Lung (tissue), 12 donors: ENCODE measurements around the gene HTR3A. TPM values are rescaled to one million over a fixed set of nuclear protein-coding genes. Genes with fewer than 3 reads are reported as not detected.

Source experiments
- ATAC-seq: fragments of 200-7000 bp; cut with Tn5 transposase; one replicate; pipeline ENCODE4 v1.9.1; 2020; ENCODE audit warnings: moderate number of reproducible peaks; ENCODE audit not compliant: insufficient read depth, low FRiP score
- DNase-seq, 3 donors: peaks; one replicate each; pipeline ENCODE4 v3.0.0-alpha.2; 2013 to 2017
- H3K27ac ChIP-seq, 2 donors: one replicate each; pipeline ENCODE4 v1.5.1; 2013; ENCODE audit warnings: mild to moderate bottlenecking in 2 of 2, moderate library complexity in 2 of 2, control low read depth in 1 of 2, inconsistent platforms in 1 of 2, low read depth in 1 of 2, low read length in 1 of 2
- H3K27me3 ChIP-seq, 3 donors: one replicate each; pipeline ENCODE4 v1.5.1; 2013; ENCODE audit warnings: low read length in 2 of 3; ENCODE audit not compliant: control insufficient read depth in 3 of 3, insufficient read depth in 3 of 3
- H3K36me3 ChIP-seq, 4 donors: one replicate each; pipeline ENCODE4 v1.5.1; 2013; ENCODE audit warnings: low read length in 4 of 4, mild to moderate bottlenecking in 1 of 4, moderate library complexity in 1 of 4; ENCODE audit not compliant: control insufficient read depth in 4 of 4, insufficient read depth in 4 of 4
- H3K4me1 ChIP-seq, 5 donors: one replicate each; pipeline ENCODE4 v1.5.1; 2013; ENCODE audit warnings: low read length in 5 of 5, mild to moderate bottlenecking in 2 of 5, moderate library complexity in 1 of 5; ENCODE audit not compliant: control insufficient read depth in 5 of 5, insufficient read depth in 5 of 5
- H3K4me3 ChIP-seq: one replicate; pipeline ENCODE4 v1.5.1; 2013; ENCODE audit warnings: mild to moderate bottlenecking, control low read depth, moderate library complexity
- H3K9ac ChIP-seq, 2 donors: one replicate each; pipeline ENCODE4 v1.5.1; 2013; ENCODE audit warnings: low read length in 2 of 2, control low read depth in 1 of 2; ENCODE audit not compliant: insufficient read depth in 1 of 2
- H3K9me3 ChIP-seq, 4 donors: one replicate each; pipeline ENCODE4 v1.5.1; 2013; ENCODE audit warnings: low read length in 3 of 4, mild to moderate bottlenecking in 1 of 4, moderate library complexity in 1 of 4; ENCODE audit not compliant: control insufficient read depth in 4 of 4, insufficient read depth in 3 of 4
- WGBS, 2 donors: extraction: QIAGEN DNeasy Blood & Tissue Kit; methylation state at CpG; one replicate each; pipeline ENCODE4 v1.1.7; 2013; 5-methylcytosine and 5-hydroxymethylcytosine counted together
- polyA plus RNA-seq, 2 donors: library from polyadenylated mRNA; stranded (reverse); fragments of 200-250 nt; gene quantifications; one replicate each; pipeline ENCODE4 v1.2.1, GENCODE V29; 2013
- total RNA-seq, 2 donors: library from RNA; depleted of rRNA in 1 of 2; stranded (reverse); fragments of >200 nt in 1 of 2; gene quantifications; one replicate each; pipeline ENCODE4 v1.2.1, GENCODE V29; 2014 to 2021
- TF ChIP-seq, protein P1 (sequence below): IDR thresholded peaks from 2 replicates; pipeline ENCODE4 v1.5.1; 2012; ENCODE audit warnings: mild to moderate bottlenecking; ENCODE audit errors: control extremely low read depth, extremely low read depth
- donor health status: control.
- donor health status: control.
- donor health status: Bipolar disorder and iron deficiency.
- donor health status: healthy.
- donor health status: DM: yes; HTN: yes; CAD: no.

The HTR3A gene
- total and polyA plus RNA-seq, 4 donors: 0.16 to 0.78 (median 0.43) TPM; not detected in 1

DNA sequence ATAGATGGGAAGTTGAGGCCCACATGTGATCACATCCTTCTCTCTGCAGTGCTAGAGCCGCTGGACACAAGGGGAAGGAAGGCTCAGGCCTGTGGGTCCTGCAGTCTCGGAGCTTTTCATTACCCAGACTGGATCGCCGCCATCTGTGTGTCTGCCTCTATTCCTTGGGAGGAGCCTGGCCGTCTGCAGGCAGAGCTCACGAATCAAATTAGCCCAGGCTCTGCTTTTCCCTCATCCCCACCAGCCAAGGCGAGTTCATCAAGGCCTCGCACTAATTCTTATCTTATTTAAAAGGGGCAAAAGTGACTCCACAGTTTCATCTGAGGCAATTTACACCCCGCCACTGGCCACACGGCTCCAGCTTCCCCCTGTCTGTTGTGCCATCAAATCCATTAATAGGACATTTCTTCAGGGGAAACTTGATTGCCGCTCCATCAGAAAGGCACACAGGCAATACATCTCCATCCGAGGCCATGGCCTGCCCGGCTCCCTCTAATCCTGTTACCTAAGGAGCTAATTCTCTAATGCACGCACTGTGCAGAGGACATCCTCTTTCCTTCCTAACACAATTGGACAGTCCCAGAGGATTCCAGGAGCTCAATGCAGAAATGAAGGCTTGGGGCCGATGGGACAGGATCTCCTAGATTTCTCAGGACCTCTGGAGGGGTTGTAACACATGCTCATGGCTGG lies 3.3 kb upstream of the HTR3A start:
- DNase-seq: no peak
- ATAC-seq: no peak
- H3K9me3 ChIP-seq: no peaks in the 10 kb centered on the region
- no peak overlapping the region for H3K27ac ChIP-seq
- TF ChIP-seq, protein P1, sequence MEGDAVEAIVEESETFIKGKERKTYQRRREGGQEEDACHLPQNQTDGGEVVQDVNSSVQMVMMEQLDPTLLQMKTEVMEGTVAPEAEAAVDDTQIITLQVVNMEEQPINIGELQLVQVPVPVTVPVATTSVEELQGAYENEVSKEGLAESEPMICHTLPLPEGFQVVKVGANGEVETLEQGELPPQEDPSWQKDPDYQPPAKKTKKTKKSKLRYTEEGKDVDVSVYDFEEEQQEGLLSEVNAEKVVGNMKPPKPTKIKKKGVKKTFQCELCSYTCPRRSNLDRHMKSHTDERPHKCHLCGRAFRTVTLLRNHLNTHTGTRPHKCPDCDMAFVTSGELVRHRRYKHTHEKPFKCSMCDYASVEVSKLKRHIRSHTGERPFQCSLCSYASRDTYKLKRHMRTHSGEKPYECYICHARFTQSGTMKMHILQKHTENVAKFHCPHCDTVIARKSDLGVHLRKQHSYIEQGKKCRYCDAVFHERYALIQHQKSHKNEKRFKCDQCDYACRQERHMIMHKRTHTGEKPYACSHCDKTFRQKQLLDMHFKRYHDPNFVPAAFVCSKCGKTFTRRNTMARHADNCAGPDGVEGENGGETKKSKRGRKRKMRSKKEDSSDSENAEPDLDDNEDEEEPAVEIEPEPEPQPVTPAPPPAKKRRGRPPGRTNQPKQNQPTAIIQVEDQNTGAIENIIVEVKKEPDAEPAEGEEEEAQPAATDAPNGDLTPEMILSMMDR: no peak
- H3K4me1 ChIP-seq: peaks cover 0 to 7% (median 0%) of the 10 kb centered on the region in 5 donors
- no peaks in the 10 kb centered on the region for H3K36me3 ChIP-seq
- H3K9ac ChIP-seq: no peak overlapping the region
- H3K27me3 ChIP-seq: peaks cover 0 to 5% (median 0%) of the 10 kb centered on the region in 3 donors
- H3K4me3 ChIP-seq: no peak overlapping the region
- 81 to 84% methylated on average over 15 of the region's 15 CpGs for WGBS, 2 donors

DNA sequence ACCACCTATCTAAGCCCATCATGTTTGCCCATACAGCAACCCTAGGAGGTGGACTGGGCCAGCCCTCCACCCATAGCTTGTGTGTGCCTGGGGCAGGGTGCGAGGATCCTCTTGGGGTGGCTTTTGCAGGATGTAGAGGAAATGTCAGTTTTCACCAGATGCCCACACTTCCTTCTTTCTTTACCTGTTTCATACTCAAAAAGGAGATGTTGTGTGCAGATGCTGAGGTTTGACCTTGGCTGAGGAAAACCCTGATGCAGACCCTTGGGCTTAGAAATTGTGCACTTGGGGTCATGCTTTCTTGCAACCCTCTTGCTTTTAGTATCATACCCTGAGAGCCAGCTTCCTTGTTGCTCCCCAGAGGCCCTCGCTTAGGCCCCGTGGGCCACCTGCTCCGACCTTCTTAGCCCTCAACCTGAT lies 2.2 kb downstream of the HTR3A start:
- ATAC-seq (no peak), DNase-seq (no peak)
- Histone ChIP-seq H3K9me3 (peaks cover 0 to 2% (median 0%) of the 10 kb centered on the region in 4 donors), H3K27ac (no peak overlapping the region), H3K4me1 (peaks cover 0 to 7% (median 0%) of the 10 kb centered on the region in 5 donors), H3K4me3 (no peak overlapping the region), H3K27me3 (peaks cover 0 to 4% (median 3%) of the 10 kb centered on the region in 3 donors), H3K9ac (no peak overlapping the region), H3K36me3 (no peaks in the 10 kb centered on the region)
- 38 to 62% methylated on average over 4 of the region's 4 CpGs for WGBS, 2 donors
- TF ChIP-seq, protein P1: no peak

DNA sequence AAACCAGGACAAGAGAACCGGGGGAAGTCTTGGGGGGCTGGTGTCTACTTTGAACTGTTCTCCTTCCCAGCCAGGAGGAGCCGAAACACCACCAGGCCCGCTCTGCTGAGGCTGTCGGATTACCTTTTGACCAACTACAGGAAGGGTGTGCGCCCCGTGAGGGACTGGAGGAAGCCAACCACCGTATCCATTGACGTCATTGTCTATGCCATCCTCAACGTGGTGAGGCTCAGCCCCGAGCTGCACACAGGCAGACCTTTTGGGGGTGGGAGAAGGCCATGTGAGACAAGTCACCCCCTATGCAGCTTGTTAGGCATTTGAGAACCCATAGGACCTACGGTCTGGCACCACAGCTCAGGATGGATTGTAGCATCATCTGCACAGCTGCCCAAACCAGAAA lies 2.8 kb downstream of the HTR3A start:
- H3K27ac ChIP-seq: no peak overlapping the region
- H3K36me3 ChIP-seq: no peaks in the 10 kb centered on the region
- H3K27me3 ChIP-seq: peaks cover 0 to 4% (median 3%) of the 10 kb centered on the region in 3 donors
- TF ChIP-seq, protein P1: no peak
- no peak overlapping the region for H3K9ac ChIP-seq
- no peak overlapping the region for H3K4me3 ChIP-seq
- H3K4me1 ChIP-seq: peaks cover 0 to 7% (median 0%) of the 10 kb centered on the region in 5 donors
- no peak for DNase-seq
- 84 to 85% methylated on average over 11 of the region's 11 CpGs for WGBS, 2 donors
- ATAC-seq: no peak
- H3K9me3 ChIP-seq: peaks cover 0 to 3% (median 0%) of the 10 kb centered on the region in 4 donors
